NK-92 treated with Interleukin-12 subunit alpha and Interleukin-12 subunit beta, amount 100 ng/mL, for 24 hours (cell line): ENCODE results near the gene E2F8.

Experiments
- DNase-seq: peaks from one replicate; lab custom pipeline; 2025; lab: John Stamatoyannopoulos, UW

The E2F8 gene

GRCh38 chr11:19220903-19221724, 19.6 kb downstream of the E2F8 start:
- no peak for DNase-seq

- no peak for DNase-seq
Observed at GRCh38 chr11:19218786-19219460, 21.8 kb downstream of the E2F8 start.

GRCh38 chr11:19218216-19218615, 22.5 kb downstream of the E2F8 start:
- no peak for DNase-seq

- no peak for DNase-seq
Observed at GRCh38 chr11:19216709-19217374, 23.9 kb downstream of the E2F8 start.

GRCh38 chr11:19216021-19216420, 24.7 kb downstream of the E2F8 start:
- no peak for DNase-seq

- DNase-seq: no peak
Observed at GRCh38 chr11:19209617-19210370, 31.0 kb downstream of the E2F8 start.

GRCh38 chr11:19208959-19209546, 31.7 kb downstream of the E2F8 start:
- no peak for DNase-seq

- DNase-seq: no peak
Observed at GRCh38 chr11:19208181-19208580, 32.6 kb downstream of the E2F8 start.

GRCh38 chr11:19204836-19205235, 35.9 kb downstream of the E2F8 start:
- DNase-seq: no peak

GRCh38 chr11:19201737-19202605, 38.8 kb downstream of the E2F8 start, which contains the start of gene CSRP3:
Gene CSRP3 (minus strand): TSS chr11:19201983. CDS start chr11:19192448, 9,535 bp downstream.
- DNase-seq: no peak

- no peak for DNase-seq
Observed at GRCh38 chr11:19200410-19201201, 40.1 kb downstream of the E2F8 start.

GRCh38 chr11:19199771-19200170, 41.0 kb downstream of the E2F8 start:
- DNase-seq: no peak

GRCh38 chr11:19199048-19199447, 41.7 kb downstream of the E2F8 start:
- no peak for DNase-seq

GRCh38 chr11:19196432-19196831, 44.3 kb downstream of the E2F8 start:
- no peak for DNase-seq

- DNase-seq: no peak
Observed at GRCh38 chr11:19194620-19195308, 46.0 kb downstream of the E2F8 start.

- no peak for DNase-seq
Observed at GRCh38 chr11:19193916-19194315, 46.8 kb downstream of the E2F8 start.

GRCh38 chr11:19191530-19192169, 49.1 kb downstream of the E2F8 start:
- DNase-seq: no peak

GRCh38 chr11:19187833-19188258, 52.9 kb downstream of the E2F8 start:
- no peak for DNase-seq
